Stimulated activated naive CD8-positive, alpha-beta T cell treated with anti-CD3 and anti-CD28 coated beads, Interleukin-15, Interleukin-2, amounts not matched to agents 100 ng/mL and 50 ng/mL, for 24 hours (primary cell): Measurements from ENCODE around the gene CCL22.

Experiments
- H3K27ac Mint-ChIP-seq: one replicate; pipeline ENCODE4 v1.8.0; 2021; ENCODE audit warnings: mild to moderate bottlenecking, mixed read lengths
- H3K27me3 Mint-ChIP-seq: one replicate; pipeline ENCODE4 v1.8.0; 2021; ENCODE audit warnings: mixed read lengths
- H3K36me3 Mint-ChIP-seq: one replicate; pipeline ENCODE4 v1.8.0; 2021; ENCODE audit warnings: low read depth, mixed read lengths
- H3K4me1 Mint-ChIP-seq: one replicate; pipeline ENCODE4 v1.8.0; 2021; ENCODE audit warnings: low read depth, mixed read lengths
- H3K4me3 Mint-ChIP-seq: one replicate; pipeline ENCODE4 v1.8.0; 2021; ENCODE audit warnings: mild to moderate bottlenecking, mixed read lengths
- H3K9me3 Mint-ChIP-seq: one replicate; pipeline ENCODE4 v1.8.0; 2021; ENCODE audit warnings: mixed read lengths

Gene CCL22

GRCh38 chr16:57379579-57379978, 21.0 kb downstream of the CCL22 start:
- no peaks in the 10 kb centered on the region for H3K36me3 Mint-ChIP-seq
- no peak overlapping the region for H3K4me3 Mint-ChIP-seq
- H3K27me3 Mint-ChIP-seq, result no peaks in the 10 kb centered on the region
- H3K4me1 Mint-ChIP-seq, result peaks cover 61% of the 10 kb centered on the region
- H3K27ac Mint-ChIP-seq, result no peak overlapping the region
- no peaks in the 10 kb centered on the region for H3K9me3 Mint-ChIP-seq

- no peaks in the 10 kb centered on the region for H3K9me3 Mint-ChIP-seq
- H3K4me3 Mint-ChIP-seq, result no peak overlapping the region
- no peaks in the 10 kb centered on the region for H3K27me3 Mint-ChIP-seq
- peak overlapping the region; percentile 58 for H3K27ac Mint-ChIP-seq
- H3K4me1 Mint-ChIP-seq, result peaks cover 53% of the 10 kb centered on the region
- H3K36me3 Mint-ChIP-seq, result no peaks in the 10 kb centered on the region
These were observed 22.3 kb downstream of the CCL22 start for GRCh38 chr16:57380671-57381462.

GRCh38 chr16:57381791-57382534, 23.4 kb downstream of the CCL22 start:
- Mint-ChIP-seq H3K36me3 (no peaks in the 10 kb centered on the region), H3K27ac (no peak overlapping the region), H3K4me1 (peaks cover 47% of the 10 kb centered on the region), H3K27me3 (no peaks in the 10 kb centered on the region), H3K4me3 (no peak overlapping the region), H3K9me3 (no peaks in the 10 kb centered on the region)

- H3K36me3 Mint-ChIP-seq, result no peaks in the 10 kb centered on the region
- no peaks in the 10 kb centered on the region for H3K9me3 Mint-ChIP-seq
- peaks cover 40% of the 10 kb centered on the region for H3K4me1 Mint-ChIP-seq
- H3K27ac Mint-ChIP-seq, result no peak overlapping the region
- no peak overlapping the region for H3K4me3 Mint-ChIP-seq
- no peaks in the 10 kb centered on the region for H3K27me3 Mint-ChIP-seq
These were observed 24.1 kb downstream of the CCL22 start for GRCh38 chr16:57382535-57383275.

- Mint-ChIP-seq H3K4me1 (peaks cover 39% of the 10 kb centered on the region), H3K4me3 (no peak overlapping the region), H3K36me3 (no peaks in the 10 kb centered on the region), H3K27me3 (peaks cover under 1% of the 10 kb centered on the region), H3K9me3 (no peaks in the 10 kb centered on the region), H3K27ac (peak overlapping the region; percentile 31)
These were observed 25.0 kb downstream of the CCL22 start for GRCh38 chr16:57383276-57384247.

- H3K36me3 Mint-ChIP-seq, result no peaks in the 10 kb centered on the region
These were observed 25.9 kb downstream of the CCL22 start for GRCh38 chr16:57384248-57385070.

GRCh38 chr16:57385083-57385482, 26.5 kb downstream of the CCL22 start:
- H3K4me1 Mint-ChIP-seq, result peaks cover 41% of the 10 kb centered on the region
- H3K36me3 Mint-ChIP-seq, result no peaks in the 10 kb centered on the region
- no peak overlapping the region for H3K27ac Mint-ChIP-seq
- no peak overlapping the region for H3K4me3 Mint-ChIP-seq
- H3K27me3 Mint-ChIP-seq, result peaks cover 3% of the 10 kb centered on the region
- no peaks in the 10 kb centered on the region for H3K9me3 Mint-ChIP-seq

More at GRCh38 chr16:57384248-57385070, 25.9 kb downstream of the CCL22 start:
- peak overlapping the region; percentile 31 for H3K27ac Mint-ChIP-seq
- H3K27me3 Mint-ChIP-seq, result peaks cover 3% of the 10 kb centered on the region
- H3K4me3 Mint-ChIP-seq, result no peak overlapping the region
- H3K4me1 Mint-ChIP-seq, result peaks cover 41% of the 10 kb centered on the region
- no peaks in the 10 kb centered on the region for H3K9me3 Mint-ChIP-seq

GRCh38 chr16:57386381-57386951, 27.9 kb downstream of the CCL22 start:
- H3K4me3 Mint-ChIP-seq, result no peak overlapping the region
- H3K27me3 Mint-ChIP-seq, result peaks cover 7% of the 10 kb centered on the region
- H3K27ac Mint-ChIP-seq, result no peak overlapping the region
- peaks cover 35% of the 10 kb centered on the region for H3K4me1 Mint-ChIP-seq
- H3K9me3 Mint-ChIP-seq, result no peaks in the 10 kb centered on the region
- H3K36me3 Mint-ChIP-seq, result no peaks in the 10 kb centered on the region

GRCh38 chr16:57387598-57388354, 29.2 kb downstream of the CCL22 start:
- H3K9me3 Mint-ChIP-seq, result no peaks in the 10 kb centered on the region
- peaks cover 11% of the 10 kb centered on the region for H3K27me3 Mint-ChIP-seq
- peaks cover 31% of the 10 kb centered on the region for H3K4me1 Mint-ChIP-seq
- H3K4me3 Mint-ChIP-seq, result no peak overlapping the region
- no peaks in the 10 kb centered on the region for H3K36me3 Mint-ChIP-seq
- H3K27ac Mint-ChIP-seq, result no peak overlapping the region

GRCh38 chr16:57388359-57389086, 29.9 kb downstream of the CCL22 start:
- Mint-ChIP-seq H3K36me3 (no peaks in the 10 kb centered on the region), H3K4me1 (peaks cover 31% of the 10 kb centered on the region), H3K27me3 (peaks cover 11% of the 10 kb centered on the region), H3K27ac (peak overlapping the region; percentile 46), H3K9me3 (no peaks in the 10 kb centered on the region), H3K4me3 (no peak overlapping the region)

GRCh38 chr16:57389087-57389468, 30.5 kb downstream of the CCL22 start:
- Mint-ChIP-seq H3K4me1 (peaks cover 28% of the 10 kb centered on the region), H3K36me3 (no peaks in the 10 kb centered on the region), H3K27ac (no peak overlapping the region), H3K9me3 (no peaks in the 10 kb centered on the region), H3K27me3 (peaks cover 11% of the 10 kb centered on the region), H3K4me3 (no peak overlapping the region)

- no peaks in the 10 kb centered on the region for H3K9me3 Mint-ChIP-seq
- H3K4me3 Mint-ChIP-seq, result no peak overlapping the region
- no peak overlapping the region for H3K27ac Mint-ChIP-seq
- H3K36me3 Mint-ChIP-seq, result no peaks in the 10 kb centered on the region
- peaks cover 11% of the 10 kb centered on the region for H3K27me3 Mint-ChIP-seq
- peaks cover 18% of the 10 kb centered on the region for H3K4me1 Mint-ChIP-seq
These were observed 32.2 kb downstream of the CCL22 start for GRCh38 chr16:57390636-57391295.
